ENCODE measurements around the gene GPX1.
"Not testable (repeated sequence)": the region's sequence is repeated elsewhere in the genome, so short reads cannot be mapped to it uniquely, and the experiment has no call there.

GRCh38 chr3:49357443-49358216 lies 523 bp downstream of the GPX1 start:
- TF ChIP-seq CTCF (conservative IDR thresholded peaks at IDR 0.05; ENCODE audit: low read depth, low read length); EZH2 (IDR thresholded peaks at IDR 0.05; ENCODE audit: borderline replicate concordance, low read depth, low read length, poor library complexity, severe bottlenecking): not testable (repeated sequence)
